ENCODE data around the gene PCBP2. TPM values are rescaled to one million over a fixed set of nuclear protein-coding genes. Genes with fewer than 3 reads are reported as not detected.

PCBP2 gene
- polyA plus RNA-seq, 10 donors, result 505 to 651 (median 595) TPM

DNA sequence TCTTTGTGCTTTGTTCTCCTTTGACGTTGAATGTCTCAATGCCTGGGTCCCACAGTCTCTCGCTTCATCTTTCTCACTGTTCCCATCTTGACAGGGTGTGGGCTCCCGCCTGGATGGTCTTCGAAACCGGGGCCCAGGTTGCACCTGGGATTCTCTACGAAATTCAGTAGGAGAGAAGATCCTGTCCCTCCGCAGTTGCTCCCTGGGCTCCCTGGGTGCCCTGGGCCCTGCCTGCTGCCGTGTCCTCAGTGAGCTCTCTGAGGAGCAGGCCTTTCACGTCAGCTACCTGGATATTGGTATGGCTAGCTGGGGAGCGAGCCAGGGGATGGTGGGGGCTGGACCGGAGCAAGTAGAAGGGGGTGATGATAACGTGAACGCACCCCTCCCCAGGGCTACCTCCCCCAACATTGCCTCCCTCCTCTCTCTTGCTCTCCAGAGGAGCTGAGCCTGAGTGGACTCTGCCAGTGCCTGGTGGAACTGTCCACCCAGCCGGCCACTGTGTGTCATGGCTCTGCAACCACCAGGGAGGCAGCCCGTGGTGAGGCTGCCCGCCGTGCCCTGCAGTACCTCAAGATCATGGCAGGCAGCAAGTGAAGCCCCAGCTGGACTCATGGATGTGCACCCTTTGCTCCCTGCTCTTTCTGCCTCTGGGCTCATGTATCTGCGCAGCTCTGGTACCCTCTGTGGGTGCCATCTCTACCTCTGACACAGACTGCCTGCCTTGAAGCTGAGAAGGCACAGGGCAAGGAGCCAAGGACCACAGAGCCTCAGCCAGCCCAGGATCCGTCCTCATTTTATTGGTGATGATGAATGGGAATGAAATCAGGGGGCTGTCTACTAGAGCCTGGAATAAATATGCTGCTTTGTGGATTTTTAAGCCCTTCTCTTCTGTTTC lies 53.9 kb downstream of the PCBP2 start:
- no peak for DNase-seq

GRCh38 chr12:53506450-53506785 lies 54.5 kb downstream of the PCBP2 start:
- DNase-seq, result no peak

- no peak for DNase-seq
Measured at GRCh38 chr12:53506881-53507602, 55.1 kb downstream of the PCBP2 start, which contains the start of gene NPFF. Gene NPFF, minus strand, starts transcription at chr12:53507484. Its CDS starts 10 bp downstream, at chr12:53507474.

- DNase-seq, result no peak
Measured at GRCh38 chr12:53507603-53507885, 55.6 kb downstream of the PCBP2 start.

GRCh38 chr12:53508534-53509170 lies 56.8 kb downstream of the PCBP2 start:
- peak; percentile 64 to 91 (median 82) for DNase-seq

DNA sequence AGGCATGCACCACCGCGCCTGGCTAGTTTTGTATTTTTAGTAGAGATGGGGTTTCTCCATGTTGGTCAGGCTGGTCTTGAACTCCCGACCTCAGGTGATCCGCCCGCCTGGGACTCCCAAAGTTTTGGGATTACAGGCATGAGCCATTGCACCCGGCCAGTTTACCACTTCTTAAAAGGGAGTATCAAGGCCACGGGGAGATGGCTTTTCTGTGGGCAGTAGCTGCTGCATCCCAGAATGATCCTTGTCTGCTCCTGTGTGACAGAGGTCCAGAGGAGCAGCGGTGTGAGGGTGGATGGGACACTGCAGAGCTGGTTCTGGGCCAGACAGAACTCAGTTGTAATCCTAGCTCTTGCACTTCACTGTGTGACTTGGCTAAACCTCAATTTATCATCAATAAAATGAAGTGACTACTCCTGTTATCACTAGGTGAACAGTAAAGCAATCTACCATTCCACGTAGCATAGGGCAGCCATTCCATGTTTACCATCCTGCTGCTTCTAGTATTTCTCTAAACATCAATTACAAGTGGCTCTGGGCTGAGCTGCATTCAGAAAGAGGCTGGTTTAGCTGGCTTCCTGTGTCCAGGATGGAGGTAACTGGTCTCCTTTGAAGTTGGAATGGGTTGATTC lies 58.4 kb downstream of the PCBP2 start:
- no peak for DNase-seq

GRCh38 chr12:53513712-53514410 lies 62.0 kb downstream of the PCBP2 start:
- DNase-seq, result no peak

- DNase-seq, result no peak
Measured at GRCh38 chr12:53514628-53515290, 62.9 kb downstream of the PCBP2 start.

GRCh38 chr12:53515291-53515680 lies 63.4 kb downstream of the PCBP2 start:
- no peak for DNase-seq

DNA sequence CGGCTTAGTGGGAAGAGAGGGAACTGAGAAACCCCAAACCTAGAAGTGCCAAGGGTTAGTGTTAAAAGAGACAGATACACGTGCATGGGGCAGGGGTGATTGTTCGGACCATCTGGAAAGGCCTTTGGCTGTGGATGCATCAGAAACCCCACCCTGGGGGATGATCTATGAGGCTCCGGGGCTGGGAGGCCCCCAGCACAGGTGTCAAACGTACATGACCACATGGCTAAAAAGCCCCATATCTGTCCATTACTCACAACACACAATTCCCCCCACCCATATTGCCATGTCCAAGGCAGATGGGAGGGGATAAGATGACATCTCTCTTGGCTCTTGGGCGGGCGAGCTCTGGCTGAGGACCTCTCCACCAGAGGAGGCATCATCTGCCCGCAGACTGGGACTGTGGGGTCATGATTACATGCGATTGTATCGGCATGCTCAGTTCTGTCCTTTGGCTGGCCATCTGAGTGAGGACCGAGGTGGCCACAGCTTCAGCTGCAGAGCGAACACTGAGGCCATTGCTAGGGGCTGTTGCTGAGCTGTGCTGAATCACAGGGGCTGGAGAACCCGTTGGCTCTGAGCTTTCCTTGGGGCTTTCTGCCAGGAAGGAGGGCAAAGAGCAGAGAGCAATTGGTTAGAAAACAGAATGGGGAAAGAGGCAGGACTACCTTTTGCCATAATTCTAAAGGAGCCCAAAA lies 65.0 kb downstream of the PCBP2 start:
- no peak for DNase-seq

- no peak for DNase-seq
Measured at GRCh38 chr12:53518381-53518780, 66.5 kb downstream of the PCBP2 start.

- DNase-seq, result no peak
Measured at GRCh38 chr12:53523131-53523530, 71.2 kb downstream of the PCBP2 start.

GRCh38 chr12:53524476-53524875 lies 72.6 kb downstream of the PCBP2 start:
- DNase-seq, result no peak

GRCh38 chr12:53530061-53530460 lies 78.2 kb downstream of the PCBP2 start:
- DNase-seq, result no peak

Other genes starting within 250 kb of the PCBP2 start
- gene ITGB7, start 244.9 kb upstream of the PCBP2 start, polyA plus RNA-seq (ENCODE audit: insufficient read length in 10 of 10), result 1 to 10 TPM in 5 of 10 donors, under 1 TPM in 5; 0.46 to 5.6 (median 0.93) TPM
- 10 to 100 TPM; 17.8 to 45.7 (median 26.1) TPM for gene RARG, start 219.9 kb upstream of the PCBP2 start, polyA plus RNA-seq (ENCODE audit: insufficient read length in 10 of 10)
- gene ESPL1, start 183.8 kb upstream of the PCBP2 start, polyA plus RNA-seq (ENCODE audit: insufficient read length in 10 of 10), result 1 to 10 TPM; 3.6 to 8.6 (median 5.2) TPM
- gene PFDN5, start 156.6 kb upstream of the PCBP2 start, polyA plus RNA-seq (ENCODE audit: insufficient read length in 10 of 10), result 100 to 1,000 TPM; 481 to 551 (median 501) TPM
- gene MYG1, start 152.4 kb upstream of the PCBP2 start, polyA plus RNA-seq (ENCODE audit: insufficient read length in 10 of 10), result 10 to 100 TPM; 30.5 to 40.3 (median 33.3) TPM
- gene AAAS, start 130.5 kb upstream of the PCBP2 start, polyA plus RNA-seq (ENCODE audit: insufficient read length in 10 of 10), result 10 to 100 TPM; 44.1 to 68.4 (median 49.4) TPM
- gene SP7, start 115.7 kb upstream of the PCBP2 start, polyA plus RNA-seq (ENCODE audit: insufficient read length in 10 of 10), result under 1 TPM in 5 of 10 donors, not detected in 5; 0.10 to 0.22 (median 0.20) TPM
- gene SP1, start 71.9 kb upstream of the PCBP2 start, polyA plus RNA-seq (ENCODE audit: insufficient read length in 10 of 10), result 10 to 100 TPM; 31.0 to 46.7 (median 40.0) TPM
- gene AMHR2, start 28.2 kb upstream of the PCBP2 start, polyA plus RNA-seq (ENCODE audit: insufficient read length in 10 of 10), result under 1 TPM in 2 of 10 donors, not detected in 8; 0.28 to 0.60 TPM
- 10 to 100 TPM; 39.2 to 58.4 (median 49.0) TPM for gene PRR13, start 10.4 kb upstream of the PCBP2 start, polyA plus RNA-seq (ENCODE audit: insufficient read length in 10 of 10)
- gene MAP3K12, start 47.4 kb downstream of the PCBP2 start, polyA plus RNA-seq (ENCODE audit: insufficient read length in 10 of 10), result 10 to 100 TPM; 10.1 to 25.7 (median 13.5) TPM
- gene TARBP2, start 49.2 kb downstream of the PCBP2 start, polyA plus RNA-seq (ENCODE audit: insufficient read length in 10 of 10), result 10 to 100 TPM; 18.7 to 30.2 (median 22.3) TPM
- gene NPFF, start 55.4 kb downstream of the PCBP2 start, polyA plus RNA-seq (ENCODE audit: insufficient read length in 10 of 10), result 1 to 10 TPM in 3 of 10 donors, under 1 TPM in 2, not detected in 5; 0.28 to 1.7 (median 1.0) TPM
- gene ATF7, start 174.3 kb downstream of the PCBP2 start, polyA plus RNA-seq (ENCODE audit: insufficient read length in 10 of 10), result 10 to 100 TPM; 36.2 to 61.9 (median 49.5) TPM
- gene ATP5MC2, start 224.0 kb downstream of the PCBP2 start, polyA plus RNA-seq (ENCODE audit: insufficient read length in 10 of 10), result 100 to 1,000 TPM; 605 to 778 (median 729) TPM

Measured in muscle of back (tissue), 11 donors.